H9 (cell line): ENCODE data around the gene SLC35E3. TPM values are rescaled to one million over a fixed set of nuclear protein-coding genes. Genes with fewer than 3 reads are reported as not detected.

Experiments
- DNase-seq: peaks from one replicate; pipeline ENCODE4 v3.0.0-alpha.2; 2017
- H2AFZ ChIP-seq: one replicate; pipeline ENCODE4 v1.6.1; 2013; ENCODE audit warnings: mild to moderate bottlenecking, low read length, control low read depth, moderate library complexity
- H2AK5ac ChIP-seq: 2 replicates; pipeline ENCODE4 v1.6.1; 2013; ENCODE audit warnings: low read length, control low read depth, mixed read lengths; ENCODE audit not compliant: insufficient read length
- H2BK120ac ChIP-seq: one replicate; pipeline ENCODE4 v1.6.1; 2013; ENCODE audit warnings: low read depth, mild to moderate bottlenecking, low read length, control low read depth, inconsistent platforms; ENCODE audit not compliant: poor library complexity, severe bottlenecking
- H2BK12ac ChIP-seq: 2 replicates; pipeline ENCODE4 v1.6.1; 2013; ENCODE audit warnings: low read length, control low read depth, mixed read lengths, low read depth; ENCODE audit not compliant: insufficient read length
- H2BK15ac ChIP-seq: 2 replicates; pipeline ENCODE4 v1.6.1; 2013; ENCODE audit warnings: low read depth, low read length, control low read depth
- H2BK20ac ChIP-seq: one replicate; pipeline ENCODE4 v1.6.1; 2013; ENCODE audit warnings: low read depth, mild to moderate bottlenecking, low read length, control low read depth, inconsistent platforms; ENCODE audit not compliant: poor library complexity, severe bottlenecking
- H2BK5ac ChIP-seq: 2 replicates; pipeline ENCODE4 v1.6.1; 2013; ENCODE audit warnings: low read length, control low read depth, mixed read lengths; ENCODE audit not compliant: insufficient read length
- H3K14ac ChIP-seq: 2 replicates; pipeline ENCODE4 v1.6.1; 2013; ENCODE audit warnings: low read length, control low read depth; ENCODE audit not compliant: insufficient read depth
- H3K18ac ChIP-seq: 2 replicates; pipeline ENCODE4 v1.6.1; 2013; ENCODE audit warnings: low read depth, mild to moderate bottlenecking, mixed read lengths, low read length, control low read depth; ENCODE audit not compliant: insufficient read length
- H3K23ac ChIP-seq: 2 replicates; pipeline ENCODE4 v1.6.1; 2013; ENCODE audit warnings: low read length, control low read depth, mixed read lengths, low read depth; ENCODE audit not compliant: insufficient read length
- H3K23me2 ChIP-seq: 2 replicates; pipeline ENCODE4 v1.6.1; 2013; ENCODE audit warnings: low read depth, mild to moderate bottlenecking, mixed read lengths, low read length, control low read depth; ENCODE audit not compliant: insufficient read length, poor library complexity, severe bottlenecking
- H3K27ac ChIP-seq: 2 replicates; pipeline ENCODE4 v1.5.1; 2013; ENCODE audit warnings: low read length, control low read depth, mixed read lengths, low read depth; ENCODE audit not compliant: insufficient read length
- H3K27me3 ChIP-seq: 2 replicates; pipeline ENCODE4 v1.6.1; 2013; ENCODE audit warnings: low read length, control low read depth, inconsistent platforms; ENCODE audit not compliant: insufficient read depth
- H3K4ac ChIP-seq: 2 replicates; pipeline ENCODE4 v1.6.1; 2013; ENCODE audit warnings: low read depth, mild to moderate bottlenecking, control low read depth, inconsistent platforms, low read length, moderate library complexity
- H3K4me1 ChIP-seq: 2 replicates; pipeline ENCODE4 v1.6.1; 2013; ENCODE audit warnings: low read length, control low read depth, inconsistent platforms; ENCODE audit not compliant: insufficient read depth
- H3K4me2 ChIP-seq: 2 replicates; pipeline ENCODE4 v1.6.1; 2013; ENCODE audit warnings: low read length, control low read depth, mixed read lengths; ENCODE audit not compliant: insufficient read length, insufficient read depth
- H3K56ac ChIP-seq: 2 replicates; pipeline ENCODE4 v1.6.1; 2013; ENCODE audit warnings: low read depth, mild to moderate bottlenecking, mixed read lengths, low read length, control low read depth; ENCODE audit not compliant: insufficient read length
- H3K79me1 ChIP-seq: 2 replicates; pipeline ENCODE4 v1.6.1; 2013; ENCODE audit warnings: low read depth, mild to moderate bottlenecking, moderate library complexity, low read length, control low read depth, inconsistent platforms; ENCODE audit not compliant: insufficient read depth, poor library complexity, severe bottlenecking
- H3K79me2 ChIP-seq: 2 replicates; pipeline ENCODE4 v1.6.1; 2013; ENCODE audit warnings: low read length, control low read depth, inconsistent platforms; ENCODE audit not compliant: insufficient read depth
- H3K9ac ChIP-seq: 2 replicates; pipeline ENCODE4 v1.6.1; 2013; ENCODE audit warnings: low read length, control low read depth, mixed read lengths; ENCODE audit not compliant: insufficient read length; ENCODE audit errors: extremely low read depth
- H3K9me3 ChIP-seq: one replicate; pipeline ENCODE4 v1.6.1; 2013; ENCODE audit warnings: low read depth, low read length, inconsistent platforms; ENCODE audit not compliant: control insufficient read depth
- H3T11ph ChIP-seq: one replicate; pipeline ENCODE4 v1.6.1; 2013; ENCODE audit warnings: mild to moderate bottlenecking, low read length, control low read depth, inconsistent platforms
- H4K20me1 ChIP-seq: one replicate; pipeline ENCODE4 v1.6.1; 2013; ENCODE audit not compliant: control insufficient read depth, insufficient read length, insufficient read depth
- H4K5ac ChIP-seq: 2 replicates; pipeline ENCODE4 v1.6.1; 2013; ENCODE audit warnings: low read depth, mild to moderate bottlenecking, mixed read lengths, low read length, control low read depth; ENCODE audit not compliant: insufficient read length
- H4K8ac ChIP-seq: replicated peaks from 2 replicates; pipeline ENCODE4 v1.6.1; 2013; ENCODE audit warnings: low read length, control low read depth, mixed read lengths, low read depth; ENCODE audit not compliant: insufficient read length
- H4K91ac ChIP-seq: 2 replicates; pipeline ENCODE4 v1.6.1; 2013; ENCODE audit warnings: low read depth, mild to moderate bottlenecking, moderate library complexity, mixed read lengths, low read length, control low read depth; ENCODE audit not compliant: insufficient read length
- H3K27ac Mint-ChIP-seq, 3 experiments: 2 replicates in 2 of 3; 3 replicates in 1 of 3; pipeline ENCODE4 v1.8.0; 2020 to 2021; ENCODE audit warnings: mixed read lengths in 3 of 3, mild to moderate bottlenecking in 1 of 3, moderate library complexity in 1 of 3
- H3K27me3 Mint-ChIP-seq: 2 replicates; pipeline ENCODE4 v1.8.0; 2021; ENCODE audit warnings: low read depth, mild to moderate bottlenecking, moderate library complexity, mixed read lengths
- H3K36me3 Mint-ChIP-seq, 3 experiments: 2 replicates in 2 of 3; 3 replicates in 1 of 3; pipeline ENCODE4 v1.8.0; 2020 to 2021; ENCODE audit warnings: low read depth in 3 of 3, mixed read lengths in 3 of 3; ENCODE audit not compliant: insufficient read depth in 1 of 3
- H3K4me1 Mint-ChIP-seq, 2 experiments: 2 replicates each; pipeline ENCODE4 v1.8.0; 2020; ENCODE audit warnings: mixed read lengths in 2 of 2
- H3K4me3 Mint-ChIP-seq, 2 experiments: 2 replicates in 1 of 2; 3 replicates in 1 of 2; pipeline ENCODE4 v1.8.0; 2020 to 2021; ENCODE audit warnings: mild to moderate bottlenecking in 2 of 2, mixed read lengths in 2 of 2, moderate library complexity in 1 of 2
- H3K9me3 Mint-ChIP-seq, 2 experiments: 2 replicates in 1 of 2; 3 replicates in 1 of 2; pipeline ENCODE4 v1.8.0; 2020; ENCODE audit warnings: mild to moderate bottlenecking in 2 of 2, mixed read lengths in 2 of 2, moderate library complexity in 1 of 2
- CTCF ChIP-seq: fragments of 200-600 bp; sonication (generic); conservative IDR thresholded peaks from 3 replicates; pipeline ENCODE4 v1.8.0; 2021; ENCODE audit warnings: antibody characterized with exemption, mild to moderate bottlenecking
- WGBS: extraction: QIAGEN DNeasy Blood & Tissue Kit; methylation state at CpG from one replicate; pipeline ENCODE4 v1.1.7; 2013; ENCODE audit warnings: missing lambda C conversion rate, low lambda C conversion rate, mixed read lengths; ENCODE audit not compliant: insufficient read length; ENCODE audit errors: extremely low coverage; 5-methylcytosine and 5-hydroxymethylcytosine counted together
- total RNA-seq: library from RNA; stranded (reverse); gene quantifications from 2 replicates; pipeline ENCODE4 v1.2.1, GENCODE V29; 2021

SLC35E3 gene
- total RNA-seq, 1 experiment from 2014 or later: 17.9 TPM

DNA sequence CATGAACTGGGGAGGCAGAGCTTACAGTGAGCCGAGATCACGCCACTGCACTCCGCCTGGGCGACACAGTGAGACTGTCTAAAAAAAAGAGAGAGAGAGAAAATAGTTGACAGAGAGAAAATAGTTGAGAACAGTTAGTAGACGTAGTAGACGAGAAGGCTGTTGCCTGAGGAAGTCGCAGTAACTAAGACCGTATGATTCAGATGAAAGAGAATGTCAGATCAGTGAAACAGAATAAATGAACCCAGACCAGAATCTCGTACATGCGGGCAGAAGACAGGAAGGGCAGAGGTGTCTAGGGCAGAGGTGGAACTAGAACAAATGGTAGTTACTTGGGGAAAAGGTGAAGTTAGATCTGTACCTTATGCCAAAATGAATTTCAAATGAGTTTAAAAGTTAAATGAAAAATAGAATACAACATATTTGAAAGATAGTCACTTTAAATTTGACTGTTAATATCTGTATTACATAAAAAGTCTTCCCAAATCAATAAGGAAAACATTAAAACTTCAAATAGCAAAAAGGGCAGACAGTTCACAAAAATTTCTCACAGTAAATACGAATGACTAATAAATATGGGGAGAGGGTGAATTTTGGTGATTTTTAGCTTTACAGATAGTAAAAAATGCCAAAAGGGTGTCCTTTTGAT lies 79.7 kb downstream of the SLC35E3 start:
- TF ChIP-seq CTCF: no peak
- WGBS: no CpG with 5 or more reads among the region's 11 CpGs
- Histone ChIP-seq H3K27me3 (no peaks in the 10 kb centered on the region), H3K56ac (no peak overlapping the region), H3K4ac (no peak overlapping the region), H3K23me2 (no peaks in the 10 kb centered on the region), H3K9me3 (no peaks in the 10 kb centered on the region), H4K20me1 (no peaks in the 10 kb centered on the region), H2BK5ac (no peak overlapping the region), H3K23ac (no peak overlapping the region), H3K79me1 (no peaks in the 10 kb centered on the region), H4K5ac (no peak overlapping the region), H3K18ac (no peak overlapping the region), H3K9ac (no peak overlapping the region), H4K91ac (no peak overlapping the region), H3K14ac (no peak overlapping the region), H3K79me2 (no peaks in the 10 kb centered on the region), H3K4me1 (no peaks in the 10 kb centered on the region), H2AFZ (no peak overlapping the region), H4K8ac (no peak overlapping the region), H2BK120ac (no peak overlapping the region), H2AK5ac (no peak overlapping the region), H2BK15ac (no peak overlapping the region), H3K27ac (no peak overlapping the region), H3K4me2 (no peak overlapping the region), H2BK12ac (no peak overlapping the region), H3T11ph (no peak overlapping the region), H2BK20ac (no peak overlapping the region)
- Mint-ChIP-seq H3K4me3 (no peak overlapping the region), H3K27me3 (no peaks in the 10 kb centered on the region), H3K9me3 (no peaks in the 10 kb centered on the region), H3K27ac (peak overlapping the region in 1 of 3 experiments; percentile 2; a peak in 1 of 7 replicates), H3K4me1 (peaks cover 2 to 5% of the 10 kb centered on the region in 2 experiments; a peak in 3 of 4 replicates), H3K36me3 (peaks cover 23 to 87% (median 66%) of the 10 kb centered on the region in 3 experiments; a peak in 6 of 7 replicates)
- DNase-seq: no peak
